GM12878 (cell line): ENCODE measurements around the gene OTOP3. TPM values are rescaled to one million over a fixed set of nuclear protein-coding genes. Genes with fewer than 3 reads are reported as not detected.

ENCODE experiments used
- DPF2 ChIP-seq: fragments of 450-650 bp; IDR thresholded peaks from 2 replicates; pipeline ENCODE4 v1.6.1; 2017; ENCODE audit warnings: mild to moderate bottlenecking
- JUNB ChIP-seq: IDR thresholded peaks from 2 replicates; pipeline ENCODE4 v1.6.1; 2016; ENCODE audit warnings: antibody characterized with exemption, mild to moderate bottlenecking
- MTA2 ChIP-seq: fragments of 450-650 bp; IDR thresholded peaks from 2 replicates; pipeline ENCODE4 v1.6.1; 2016; ENCODE audit warnings: low read depth, mild to moderate bottlenecking, moderate library complexity
- RB1 ChIP-seq: fragments of 450-650 bp; formaldehyde crosslinking; IDR thresholded peaks from 2 replicates; pipeline ENCODE4 v1.6.1; 2017; ENCODE audit warnings: mild to moderate bottlenecking, borderline replicate concordance
- RCOR1 ChIP-seq: conservative IDR thresholded peaks from 2 replicates; pipeline ENCODE4 v1.6.1; 2012; ENCODE audit warnings: low read depth, low read length, improper control_type of control experiment
- RFX5 ChIP-seq: IDR thresholded peaks from 2 replicates; pipeline ENCODE4 v1.6.1; 2011; ENCODE audit warnings: low read depth, low read length, improper control_type of control experiment
- SPI1 ChIP-seq: IDR thresholded peaks from 2 replicates; pipeline ENCODE4 v1.6.1; 2011; ENCODE audit warnings: low read depth, mild to moderate bottlenecking, low read length, moderate library complexity, borderline replicate concordance; ENCODE audit not compliant: insufficient read depth
- TAF1 ChIP-seq: IDR thresholded peaks from 2 replicates; pipeline ENCODE4 v1.6.1; 2011; ENCODE audit warnings: mild to moderate bottlenecking, low read depth, low read length, borderline replicate concordance
- ZNF622 ChIP-seq: fragments of 450-650 bp; IDR thresholded peaks from 2 replicates; pipeline ENCODE4 v1.6.1; 2017; ENCODE audit warnings: mild to moderate bottlenecking, inconsistent platforms
- polyA plus RNA-seq, 11 experiments: library from polyadenylated mRNA; depleted of rRNA in 4 of 11; unstranded in 6 of 11; stranded (reverse) in 5 of 11; fragments of >200 nt; fragmentation: Nextera tagmentation in 4 of 11; fragmentation: Illumina TruSeq in 1 of 11; extraction: Ambion mirVana in 4 of 11; extraction: Trizol in 1 of 11; gene quantifications; 1 replicate in 1 of 11; 2 replicates in 10 of 11; pipeline versions ENCODE4 v1.2.1 to v1.2.3, GENCODE V29; 2011 to 2016; ENCODE audit warnings: inconsistent platforms in 2 of 11, missing spikeins in 2 of 11, low read depth in 1 of 11
- total RNA-seq, 4 experiments: library from RNA; depleted of rRNA in 3 of 4; stranded (reverse); fragments of >200 nt in 3 of 4; fragmentation: Illumina TruSeq in 1 of 4; extraction: Trizol in 1 of 4; gene quantifications; 2 replicates each; pipeline versions ENCODE4 v1.2.1 to v1.2.3, GENCODE V29; 2013 to 2021
- TF ChIP-seq, protein P1 (sequence below): fragments of 450-650 bp; IDR thresholded peaks from 2 replicates; pipeline ENCODE4 v1.6.1; 2017; ENCODE audit warnings: mild to moderate bottlenecking
- TF ChIP-seq, protein P2 (sequence below): IDR thresholded peaks from 2 replicates; pipeline ENCODE4 v1.6.1; 2011; ENCODE audit warnings: mild to moderate bottlenecking, low read depth, low read length, moderate library complexity; ENCODE audit not compliant: insufficient replicate concordance
- TF ChIP-seq, protein P3 (sequence below): fragments of 450-650 bp; IDR thresholded peaks from 2 replicates; pipeline ENCODE4 v1.6.1; 2016; ENCODE audit warnings: mild to moderate bottlenecking, moderate library complexity, borderline replicate concordance
- TF ChIP-seq, protein P4 (sequence below): fragments of 450-650 bp; IDR thresholded peaks from 2 replicates; pipeline ENCODE4 v1.6.1; 2017; ENCODE audit warnings: mild to moderate bottlenecking, moderate library complexity
- TF ChIP-seq, protein P5 (sequence below): fragments of 450-650 bp; IDR thresholded peaks from 2 replicates; pipeline ENCODE4 v1.6.1; 2016; ENCODE audit warnings: mild to moderate bottlenecking

Gene OTOP3
- total and polyA plus RNA-seq, 10 of the 15 experiments (the other 5 are each of a cell fraction or from before 2014, with no cell fraction given) = 0.03 to 0.06 TPM; not detected in 8

DNA sequence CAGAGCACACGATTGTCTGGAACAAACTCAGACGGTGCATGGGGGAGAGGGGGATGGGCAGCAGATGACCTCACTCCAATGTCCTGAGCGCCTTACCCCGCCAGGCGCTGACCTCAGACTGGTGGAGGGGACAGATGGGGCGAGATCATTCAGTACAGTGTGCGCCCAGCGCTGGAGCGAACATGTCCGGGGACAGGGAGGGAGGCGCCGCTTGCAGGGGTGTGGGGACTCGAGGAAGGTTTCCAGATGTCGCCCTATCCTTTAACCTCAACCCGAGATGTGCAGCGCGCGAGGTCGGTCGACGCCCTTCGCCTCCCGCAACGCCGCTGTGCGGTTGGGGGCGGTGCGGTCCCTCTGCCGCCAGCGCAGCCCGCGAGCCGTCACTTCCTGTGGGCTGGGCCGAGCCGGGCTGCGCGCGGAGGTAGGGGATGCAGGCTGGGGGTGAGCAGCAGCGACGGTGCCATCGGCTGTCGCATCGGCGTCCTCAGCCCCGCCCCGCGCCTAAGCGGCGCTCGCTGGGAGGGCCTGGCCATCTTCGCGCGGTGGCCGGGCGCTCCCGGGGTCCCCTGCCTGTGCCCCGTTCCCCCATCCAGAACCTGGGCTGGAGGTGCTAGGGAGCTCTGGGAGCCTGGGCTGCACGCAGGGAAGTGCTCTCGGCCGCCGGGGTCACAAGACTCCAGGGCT lies 46.4 kb downstream of the OTOP3 start (continued):
- TF ChIP-seq, protein P1, sequence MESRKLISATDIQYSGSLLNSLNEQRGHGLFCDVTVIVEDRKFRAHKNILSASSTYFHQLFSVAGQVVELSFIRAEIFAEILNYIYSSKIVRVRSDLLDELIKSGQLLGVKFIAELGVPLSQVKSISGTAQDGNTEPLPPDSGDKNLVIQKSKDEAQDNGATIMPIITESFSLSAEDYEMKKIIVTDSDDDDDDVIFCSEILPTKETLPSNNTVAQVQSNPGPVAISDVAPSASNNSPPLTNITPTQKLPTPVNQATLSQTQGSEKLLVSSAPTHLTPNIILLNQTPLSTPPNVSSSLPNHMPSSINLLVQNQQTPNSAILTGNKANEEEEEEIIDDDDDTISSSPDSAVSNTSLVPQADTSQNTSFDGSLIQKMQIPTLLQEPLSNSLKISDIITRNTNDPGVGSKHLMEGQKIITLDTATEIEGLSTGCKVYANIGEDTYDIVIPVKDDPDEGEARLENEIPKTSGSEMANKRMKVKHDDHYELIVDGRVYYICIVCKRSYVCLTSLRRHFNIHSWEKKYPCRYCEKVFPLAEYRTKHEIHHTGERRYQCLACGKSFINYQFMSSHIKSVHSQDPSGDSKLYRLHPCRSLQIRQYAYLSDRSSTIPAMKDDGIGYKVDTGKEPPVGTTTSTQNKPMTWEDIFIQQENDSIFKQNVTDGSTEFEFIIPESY = no peak
- TF ChIP-seq RFX5 (no peak), SPI1 (0 out of 2 replicates have a peak, but pooled peaks have one; percentile 2), RB1 (no peak), JUNB (no peak), MTA2 (0 out of 2 replicates have a peak, but pooled peaks have one; percentile 14), TAF1 (no peak), RCOR1 (no peak), ZNF622 (no peak), DPF2 (peak; percentile 59)
- TF ChIP-seq, protein P2, sequence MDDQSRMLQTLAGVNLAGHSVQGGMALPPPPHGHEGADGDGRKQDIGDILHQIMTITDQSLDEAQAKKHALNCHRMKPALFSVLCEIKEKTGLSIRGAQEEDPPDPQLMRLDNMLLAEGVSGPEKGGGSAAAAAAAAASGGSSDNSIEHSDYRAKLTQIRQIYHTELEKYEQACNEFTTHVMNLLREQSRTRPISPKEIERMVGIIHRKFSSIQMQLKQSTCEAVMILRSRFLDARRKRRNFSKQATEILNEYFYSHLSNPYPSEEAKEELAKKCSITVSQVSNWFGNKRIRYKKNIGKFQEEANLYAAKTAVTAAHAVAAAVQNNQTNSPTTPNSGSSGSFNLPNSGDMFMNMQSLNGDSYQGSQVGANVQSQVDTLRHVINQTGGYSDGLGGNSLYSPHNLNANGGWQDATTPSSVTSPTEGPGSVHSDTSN = no peak
- TF ChIP-seq, protein P3, sequence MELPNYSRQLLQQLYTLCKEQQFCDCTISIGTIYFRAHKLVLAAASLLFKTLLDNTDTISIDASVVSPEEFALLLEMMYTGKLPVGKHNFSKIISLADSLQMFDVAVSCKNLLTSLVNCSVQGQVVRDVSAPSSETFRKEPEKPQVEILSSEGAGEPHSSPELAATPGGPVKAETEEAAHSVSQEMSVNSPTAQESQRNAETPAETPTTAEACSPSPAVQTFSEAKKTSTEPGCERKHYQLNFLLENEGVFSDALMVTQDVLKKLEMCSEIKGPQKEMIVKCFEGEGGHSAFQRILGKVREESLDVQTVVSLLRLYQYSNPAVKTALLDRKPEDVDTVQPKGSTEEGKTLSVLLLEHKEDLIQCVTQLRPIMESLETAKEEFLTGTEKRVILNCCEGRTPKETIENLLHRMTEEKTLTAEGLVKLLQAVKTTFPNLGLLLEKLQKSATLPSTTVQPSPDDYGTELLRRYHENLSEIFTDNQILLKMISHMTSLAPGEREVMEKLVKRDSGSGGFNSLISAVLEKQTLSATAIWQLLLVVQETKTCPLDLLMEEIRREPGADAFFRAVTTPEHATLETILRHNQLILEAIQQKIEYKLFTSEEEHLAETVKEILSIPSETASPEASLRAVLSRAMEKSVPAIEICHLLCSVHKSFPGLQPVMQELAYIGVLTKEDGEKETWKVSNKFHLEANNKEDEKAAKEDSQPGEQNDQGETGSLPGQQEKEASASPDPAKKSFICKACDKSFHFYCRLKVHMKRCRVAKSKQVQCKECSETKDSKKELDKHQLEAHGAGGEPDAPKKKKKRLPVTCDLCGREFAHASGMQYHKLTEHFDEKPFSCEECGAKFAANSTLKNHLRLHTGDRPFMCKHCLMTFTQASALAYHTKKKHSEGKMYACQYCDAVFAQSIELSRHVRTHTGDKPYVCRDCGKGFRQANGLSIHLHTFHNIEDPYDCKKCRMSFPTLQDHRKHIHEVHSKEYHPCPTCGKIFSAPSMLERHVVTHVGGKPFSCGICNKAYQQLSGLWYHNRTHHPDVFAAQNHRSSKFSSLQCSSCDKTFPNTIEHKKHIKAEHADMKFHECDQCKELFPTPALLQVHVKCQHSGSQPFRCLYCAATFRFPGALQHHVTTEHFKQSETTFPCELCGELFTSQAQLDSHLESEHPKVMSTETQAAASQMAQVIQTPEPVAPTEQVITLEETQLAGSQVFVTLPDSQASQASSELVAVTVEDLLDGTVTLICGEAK = peak; percentile 38; the same call in 1 of the 2 replicates
- TF ChIP-seq, protein P4, sequence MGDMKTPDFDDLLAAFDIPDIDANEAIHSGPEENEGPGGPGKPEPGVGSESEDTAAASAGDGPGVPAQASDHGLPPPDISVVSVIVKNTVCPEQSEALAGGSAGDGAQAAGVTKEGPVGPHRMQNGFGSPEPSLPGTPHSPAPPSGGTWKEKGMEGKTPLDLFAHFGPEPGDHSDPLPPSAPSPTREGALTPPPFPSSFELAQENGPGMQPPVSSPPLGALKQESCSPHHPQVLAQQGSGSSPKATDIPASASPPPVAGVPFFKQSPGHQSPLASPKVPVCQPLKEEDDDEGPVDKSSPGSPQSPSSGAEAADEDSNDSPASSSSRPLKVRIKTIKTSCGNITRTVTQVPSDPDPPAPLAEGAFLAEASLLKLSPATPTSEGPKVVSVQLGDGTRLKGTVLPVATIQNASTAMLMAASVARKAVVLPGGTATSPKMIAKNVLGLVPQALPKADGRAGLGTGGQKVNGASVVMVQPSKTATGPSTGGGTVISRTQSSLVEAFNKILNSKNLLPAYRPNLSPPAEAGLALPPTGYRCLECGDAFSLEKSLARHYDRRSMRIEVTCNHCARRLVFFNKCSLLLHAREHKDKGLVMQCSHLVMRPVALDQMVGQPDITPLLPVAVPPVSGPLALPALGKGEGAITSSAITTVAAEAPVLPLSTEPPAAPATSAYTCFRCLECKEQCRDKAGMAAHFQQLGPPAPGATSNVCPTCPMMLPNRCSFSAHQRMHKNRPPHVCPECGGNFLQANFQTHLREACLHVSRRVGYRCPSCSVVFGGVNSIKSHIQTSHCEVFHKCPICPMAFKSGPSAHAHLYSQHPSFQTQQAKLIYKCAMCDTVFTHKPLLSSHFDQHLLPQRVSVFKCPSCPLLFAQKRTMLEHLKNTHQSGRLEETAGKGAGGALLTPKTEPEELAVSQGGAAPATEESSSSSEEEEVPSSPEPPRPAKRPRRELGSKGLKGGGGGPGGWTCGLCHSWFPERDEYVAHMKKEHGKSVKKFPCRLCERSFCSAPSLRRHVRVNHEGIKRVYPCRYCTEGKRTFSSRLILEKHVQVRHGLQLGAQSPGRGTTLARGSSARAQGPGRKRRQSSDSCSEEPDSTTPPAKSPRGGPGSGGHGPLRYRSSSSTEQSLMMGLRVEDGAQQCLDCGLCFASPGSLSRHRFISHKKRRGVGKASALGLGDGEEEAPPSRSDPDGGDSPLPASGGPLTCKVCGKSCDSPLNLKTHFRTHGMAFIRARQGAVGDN = peak; percentile 18; the same call in 1 of the 2 replicates
- TF ChIP-seq, protein P5, sequence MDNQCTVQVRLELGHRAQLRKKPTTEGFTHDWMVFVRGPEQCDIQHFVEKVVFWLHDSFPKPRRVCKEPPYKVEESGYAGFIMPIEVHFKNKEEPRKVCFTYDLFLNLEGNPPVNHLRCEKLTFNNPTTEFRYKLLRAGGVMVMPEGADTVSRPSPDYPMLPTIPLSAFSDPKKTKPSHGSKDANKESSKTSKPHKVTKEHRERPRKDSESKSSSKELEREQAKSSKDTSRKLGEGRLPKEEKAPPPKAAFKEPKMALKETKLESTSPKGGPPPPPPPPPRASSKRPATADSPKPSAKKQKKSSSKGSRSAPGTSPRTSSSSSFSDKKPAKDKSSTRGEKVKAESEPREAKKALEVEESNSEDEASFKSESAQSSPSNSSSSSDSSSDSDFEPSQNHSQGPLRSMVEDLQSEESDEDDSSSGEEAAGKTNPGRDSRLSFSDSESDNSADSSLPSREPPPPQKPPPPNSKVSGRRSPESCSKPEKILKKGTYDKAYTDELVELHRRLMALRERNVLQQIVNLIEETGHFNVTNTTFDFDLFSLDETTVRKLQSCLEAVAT = no peak
